ENCODE measurements around the gene TTLL11.

The TTLL11 gene, protein sequence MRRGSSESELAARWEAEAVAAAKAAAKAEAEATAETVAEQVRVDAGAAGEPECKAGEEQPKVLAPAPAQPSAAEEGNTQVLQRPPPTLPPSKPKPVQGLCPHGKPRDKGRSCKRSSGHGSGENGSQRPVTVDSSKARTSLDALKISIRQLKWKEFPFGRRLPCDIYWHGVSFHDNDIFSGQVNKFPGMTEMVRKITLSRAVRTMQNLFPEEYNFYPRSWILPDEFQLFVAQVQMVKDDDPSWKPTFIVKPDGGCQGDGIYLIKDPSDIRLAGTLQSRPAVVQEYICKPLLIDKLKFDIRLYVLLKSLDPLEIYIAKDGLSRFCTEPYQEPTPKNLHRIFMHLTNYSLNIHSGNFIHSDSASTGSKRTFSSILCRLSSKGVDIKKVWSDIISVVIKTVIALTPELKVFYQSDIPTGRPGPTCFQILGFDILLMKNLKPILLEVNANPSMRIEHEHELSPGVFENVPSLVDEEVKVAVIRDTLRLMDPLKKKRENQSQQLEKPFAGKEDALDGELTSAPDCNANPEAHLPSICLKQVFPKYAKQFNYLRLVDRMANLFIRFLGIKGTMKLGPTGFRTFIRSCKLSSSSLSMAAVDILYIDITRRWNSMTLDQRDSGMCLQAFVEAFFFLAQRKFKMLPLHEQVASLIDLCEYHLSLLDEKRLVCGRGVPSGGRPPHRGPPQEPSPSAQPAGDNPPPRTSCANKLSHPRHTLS

DNA sequence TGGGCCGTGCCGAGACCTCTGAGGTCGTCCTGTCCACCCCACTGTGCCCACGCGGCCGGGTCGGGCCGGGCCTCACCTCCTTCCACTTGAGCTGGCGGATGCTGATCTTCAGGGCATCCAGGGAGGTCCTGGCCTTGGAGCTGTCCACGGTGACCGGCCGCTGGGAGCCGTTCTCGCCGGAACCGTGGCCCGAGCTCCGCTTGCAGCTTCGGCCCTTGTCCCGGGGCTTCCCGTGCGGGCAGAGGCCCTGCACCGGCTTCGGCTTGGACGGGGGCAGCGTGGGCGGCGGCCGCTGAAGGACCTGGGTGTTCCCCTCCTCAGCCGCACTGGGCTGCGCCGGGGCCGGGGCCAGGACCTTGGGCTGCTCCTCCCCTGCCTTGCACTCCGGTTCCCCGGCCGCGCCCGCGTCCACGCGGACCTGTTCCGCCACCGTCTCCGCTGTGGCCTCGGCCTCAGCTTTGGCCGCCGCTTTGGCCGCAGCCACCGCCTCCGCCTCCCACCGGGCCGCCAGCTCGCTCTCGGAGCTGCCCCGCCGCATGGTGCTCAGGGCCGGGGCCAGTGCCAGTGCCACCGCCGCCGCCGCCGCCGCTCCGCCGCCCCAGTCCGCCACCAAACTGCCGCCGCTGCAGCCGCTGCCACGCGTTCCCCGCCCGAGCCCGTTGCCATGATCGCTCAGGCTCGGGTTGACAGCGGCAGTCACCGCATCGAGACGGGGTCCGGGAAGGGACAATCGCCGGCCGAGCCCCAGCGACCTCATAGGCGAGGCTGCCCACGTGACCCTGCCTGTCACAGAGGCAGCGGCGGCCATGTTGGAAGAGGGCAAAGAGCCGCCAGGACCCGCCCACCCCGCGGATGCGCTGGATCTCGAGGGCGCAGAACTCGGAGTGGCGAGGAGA is at the start of gene TTLL11:
TTLL11 (minus strand) TSS at position 698 of the 896 bp plus-strand sequence; CDS start at position 538, 160 bp downstream.
- peak; percentile 96 for DNase-seq (ENCODE audit: low spot score)

DNA sequence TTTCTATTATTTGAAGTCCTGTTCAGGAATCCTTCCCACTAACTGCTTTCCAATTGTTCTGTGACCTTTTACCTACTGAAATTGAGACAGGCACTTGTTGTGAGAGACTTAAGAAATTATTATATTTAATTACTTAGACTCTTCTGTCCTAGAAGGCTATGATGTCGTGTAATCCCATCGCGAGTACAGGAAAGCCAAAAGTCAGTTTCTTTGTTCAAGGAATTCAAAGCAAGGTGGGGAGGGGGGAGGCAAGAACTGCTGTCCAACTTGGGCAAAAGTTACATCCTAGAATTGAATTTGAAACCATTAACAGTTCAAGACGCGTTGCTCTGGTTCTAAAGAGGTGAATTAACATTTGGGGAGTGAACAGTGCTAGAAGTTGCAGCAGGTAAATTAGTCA is 48.6 kb upstream of the TTLL11 start:
- no peak for DNase-seq (ENCODE audit: low spot score)

DNA sequence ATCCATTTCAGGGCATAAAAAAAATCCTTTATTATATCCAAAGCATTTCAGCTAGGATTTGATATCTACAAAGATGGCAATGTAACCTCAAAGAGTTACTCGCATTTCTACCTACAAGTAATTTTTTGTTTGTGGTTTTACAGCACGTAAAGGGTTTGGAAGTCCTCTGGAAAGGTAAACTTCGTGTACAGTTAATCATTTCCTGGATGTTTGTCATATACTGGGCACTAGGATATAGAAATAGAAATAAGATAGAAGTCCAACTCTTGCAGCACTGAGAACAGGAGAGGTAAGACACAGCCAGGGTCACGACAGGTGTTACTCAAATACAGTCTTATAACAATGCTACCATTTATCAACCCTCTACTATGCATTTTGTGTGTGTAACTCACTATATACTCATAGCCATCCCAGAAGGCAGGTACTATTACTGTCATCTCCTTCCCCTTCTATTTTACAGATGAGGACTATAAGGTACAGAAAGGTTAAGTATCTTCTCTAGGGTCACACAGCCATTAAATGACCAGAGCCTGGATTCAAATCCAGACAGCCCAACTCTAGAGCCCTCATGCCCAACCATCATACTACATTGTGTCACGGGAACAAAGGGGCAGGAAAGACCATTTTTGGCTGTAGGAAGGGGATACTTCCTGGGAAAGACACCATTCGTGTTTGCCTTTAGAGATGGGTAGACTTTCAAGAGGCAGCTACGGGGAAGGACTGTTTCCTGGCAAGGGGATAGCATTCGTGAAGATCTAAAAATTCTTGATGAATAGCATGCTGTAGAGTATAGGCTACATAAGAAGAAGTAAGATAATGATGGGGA is 47.5 kb upstream of the TTLL11 start:
- no peak for DNase-seq (ENCODE audit: low spot score)

DNA sequence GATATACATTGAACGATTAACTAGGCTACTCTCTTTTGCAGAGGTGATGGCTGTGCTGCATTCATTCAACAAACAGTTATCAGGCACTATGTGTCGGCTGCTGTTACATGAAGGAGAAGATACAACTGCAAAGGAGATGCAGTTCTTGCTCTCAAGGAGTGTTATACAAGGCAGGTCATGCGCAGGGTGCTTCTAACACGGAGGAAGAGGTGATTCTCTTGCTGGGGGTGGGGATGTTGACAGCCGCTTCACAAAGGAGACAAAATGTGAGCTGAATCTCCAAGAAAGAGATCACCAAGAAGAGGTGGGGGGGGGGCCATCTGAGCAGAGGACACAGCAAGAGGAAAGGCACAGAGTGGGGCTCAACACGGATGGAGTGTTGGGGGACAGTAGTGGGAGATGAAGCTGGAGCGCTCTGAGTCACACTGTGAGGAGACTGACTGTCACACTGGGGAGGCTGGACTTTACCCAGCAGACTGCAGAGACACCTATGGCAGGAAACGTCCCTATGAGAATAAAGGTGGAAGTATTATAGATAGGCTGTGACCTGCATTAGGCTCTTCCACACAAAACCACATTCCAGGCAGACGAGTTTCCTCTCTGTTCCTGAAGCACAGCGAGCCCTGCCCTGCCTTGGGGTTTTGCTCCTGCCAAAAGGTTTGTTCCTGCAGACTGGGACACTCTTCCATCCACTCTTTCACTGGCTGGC is 45.6 kb upstream of the TTLL11 start:
- no peak for DNase-seq (ENCODE audit: low spot score)

DNA sequence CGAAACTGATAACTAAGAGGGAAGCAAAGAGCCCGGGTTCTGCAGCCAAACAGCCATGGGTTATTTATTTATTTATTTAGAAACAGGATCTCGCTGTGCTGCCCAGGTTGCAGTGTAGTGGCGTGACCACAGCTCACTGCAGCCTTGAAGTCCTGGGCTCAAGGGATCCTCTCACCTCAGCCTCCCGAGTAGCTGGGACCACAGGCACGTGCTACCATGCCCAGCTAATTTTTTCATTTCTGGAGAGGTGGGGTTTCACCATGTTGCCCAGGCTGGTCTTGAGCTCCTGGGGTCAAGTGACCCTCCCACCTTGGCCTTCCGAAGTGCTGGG is 42.4 kb upstream of the TTLL11 start:
- no peak for DNase-seq (ENCODE audit: low spot score)

DNA sequence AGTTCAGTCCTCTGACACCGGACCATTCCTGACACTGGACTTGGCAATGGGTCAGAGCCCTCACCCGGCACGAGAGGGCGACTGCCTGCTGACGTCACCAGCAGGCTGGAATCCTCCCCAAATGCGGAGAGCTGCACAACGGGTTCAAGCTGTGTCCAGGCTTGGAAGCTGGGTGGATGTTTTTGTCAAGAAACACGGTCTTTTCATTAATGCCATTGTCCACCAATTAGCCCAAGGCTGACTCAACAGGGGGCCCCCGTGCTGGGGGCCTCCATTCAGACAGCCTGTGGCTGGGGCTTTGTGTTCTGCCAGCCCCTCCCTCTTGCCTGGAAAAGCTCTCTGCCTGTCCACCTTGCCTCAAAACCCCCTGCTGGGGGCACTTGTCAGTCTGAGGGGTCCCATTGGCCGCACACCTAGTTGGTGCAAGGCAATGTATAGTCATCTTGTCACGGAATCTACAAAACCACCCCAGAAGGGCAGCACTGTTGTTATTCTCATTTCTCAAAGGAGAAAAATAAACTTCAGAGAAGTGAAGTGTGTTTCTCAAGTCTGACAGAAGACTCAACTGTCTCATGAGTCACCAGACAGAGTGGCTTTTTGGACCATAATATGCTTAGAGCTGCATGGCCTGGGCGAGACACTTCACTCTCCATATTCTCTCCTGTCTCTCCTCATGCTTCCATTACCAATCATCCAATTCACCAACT is 41.9 kb upstream of the TTLL11 start:
- DNase-seq (ENCODE audit: low spot score), result peak; percentile 46

DNA sequence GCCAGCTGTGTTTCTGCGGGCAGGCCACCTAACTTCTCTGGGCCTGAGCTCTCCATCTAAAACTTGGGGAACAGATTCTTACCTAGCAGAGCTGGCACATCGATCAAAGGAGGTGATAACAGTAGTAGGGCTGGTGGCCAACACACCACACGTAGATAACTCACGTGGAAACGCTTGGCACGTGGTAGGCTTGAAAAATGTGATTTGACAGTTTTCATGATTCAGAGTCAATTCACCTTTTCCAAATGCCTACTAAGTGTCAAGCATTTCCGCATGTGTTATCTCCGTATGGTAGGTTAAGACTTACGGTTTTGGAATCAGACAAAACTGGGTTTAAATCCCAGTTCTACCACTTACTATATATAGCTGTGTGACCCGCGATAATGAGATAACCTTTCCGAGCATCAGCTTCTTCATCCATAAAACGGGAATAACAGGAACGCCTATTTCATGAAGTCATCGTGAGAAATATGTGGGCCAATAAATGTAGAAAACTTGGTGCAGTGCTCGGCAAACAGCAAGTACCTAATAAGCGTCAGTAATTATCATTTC is 41.0 kb upstream of the TTLL11 start:
- no peak for DNase-seq (ENCODE audit: low spot score)

DNA sequence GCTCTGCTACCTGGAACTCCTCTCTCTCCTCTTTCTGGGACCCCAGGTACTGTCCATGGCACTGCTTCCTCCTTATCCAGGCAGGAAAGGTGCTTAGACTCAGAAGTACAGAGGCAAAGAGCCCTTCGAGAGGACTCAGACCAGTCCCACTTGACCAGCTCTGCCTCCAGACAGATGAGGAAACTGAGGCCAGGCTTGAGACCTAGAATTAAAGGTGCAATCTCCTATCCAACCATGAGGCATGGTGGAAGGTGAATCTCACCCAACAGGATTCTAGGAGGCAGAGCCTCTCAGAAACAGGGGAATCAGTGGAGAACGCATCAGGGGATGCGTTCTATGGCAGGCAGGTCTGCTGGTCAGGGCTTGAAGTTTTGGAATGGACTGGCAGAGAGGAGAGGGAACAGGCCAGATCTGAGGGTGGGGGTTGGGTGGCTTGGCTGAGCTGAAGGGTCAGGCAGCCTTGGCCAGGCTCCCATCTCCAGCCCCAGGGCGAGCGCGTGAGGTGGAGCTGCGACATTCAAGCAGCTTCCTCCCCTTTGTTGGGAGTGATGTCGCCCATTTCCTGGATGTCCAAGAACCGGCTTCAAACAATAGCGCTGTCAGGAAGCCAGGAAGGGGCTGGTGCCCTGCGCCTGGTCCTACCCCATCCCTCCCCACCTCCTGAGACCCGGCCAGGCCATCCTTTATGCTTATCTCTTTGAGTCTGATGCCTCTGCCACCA is 40.3 kb upstream of the TTLL11 start:
- DNase-seq (ENCODE audit: low spot score), result no peak

DNA sequence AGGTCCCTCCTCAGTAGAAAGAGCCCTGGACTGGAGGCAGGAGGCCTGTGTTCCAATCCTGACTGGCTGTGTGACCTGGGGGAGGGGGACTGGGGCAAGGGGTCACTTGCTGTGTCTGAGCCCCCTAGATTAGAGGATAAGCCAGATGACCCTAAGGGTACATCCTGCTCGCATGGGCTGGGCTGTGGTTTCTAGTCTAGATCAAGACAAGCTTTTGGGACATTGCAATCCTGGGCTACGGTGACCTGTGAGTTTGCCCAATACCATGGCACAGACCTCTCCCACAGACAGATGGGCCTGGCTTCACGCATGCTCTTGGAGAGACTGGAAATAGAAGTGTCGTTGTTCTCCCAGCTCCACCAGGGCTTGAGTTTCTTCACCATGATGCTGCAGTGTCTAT is 39.4 kb upstream of the TTLL11 start:
- no peak for DNase-seq (ENCODE audit: low spot score)

DNA sequence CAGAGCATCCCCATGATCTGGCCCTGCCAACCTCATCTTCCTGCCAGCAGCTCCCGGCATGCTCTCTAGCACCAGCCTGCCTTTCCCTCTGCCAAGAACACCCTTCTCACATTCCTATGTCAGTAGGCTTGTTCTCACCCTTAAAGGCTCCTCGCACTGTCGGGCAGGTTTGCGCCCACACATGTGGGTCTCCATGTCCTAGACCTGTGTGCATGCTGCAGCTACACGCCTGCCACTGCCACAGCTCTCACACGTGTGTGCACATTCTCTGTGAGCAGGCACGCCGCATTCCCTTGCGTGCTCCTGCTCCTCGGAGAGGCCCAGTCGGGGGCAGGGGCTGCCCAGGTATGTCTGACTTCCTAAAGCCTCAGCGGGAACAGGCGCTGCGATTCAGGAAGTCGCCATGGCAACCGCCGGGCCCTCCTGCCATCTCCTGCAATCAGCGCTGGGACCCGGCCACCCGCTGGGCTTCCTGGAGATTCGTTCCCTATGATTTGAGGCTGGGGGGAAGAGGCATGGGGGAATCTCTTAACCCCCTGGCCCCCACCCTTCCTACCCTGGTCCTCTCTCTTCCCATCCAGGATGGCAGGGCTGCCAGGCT is 38.4 kb upstream of the TTLL11 start:
- DNase-seq (ENCODE audit: low spot score), result no peak

DNA sequence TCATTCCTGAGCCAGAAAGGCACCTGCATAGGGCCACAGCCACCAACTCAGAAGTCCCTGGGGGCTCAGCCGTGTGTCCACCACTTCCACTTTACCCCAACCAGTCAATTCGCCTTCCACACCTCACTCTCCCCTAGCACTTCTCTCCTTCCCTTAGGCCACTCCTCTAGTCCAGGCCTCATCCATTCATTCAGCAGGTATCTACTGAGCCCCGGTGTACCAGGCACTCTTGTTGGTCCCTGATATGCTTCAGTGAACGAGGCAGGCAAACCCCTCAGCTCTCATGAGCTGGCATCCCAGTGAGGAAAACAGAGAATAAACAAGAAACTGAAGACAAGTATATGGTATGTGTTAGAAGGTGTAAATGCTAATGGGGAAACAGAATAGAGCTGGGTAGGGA is 37.7 kb upstream of the TTLL11 start:
- no peak for DNase-seq (ENCODE audit: low spot score)

DNA sequence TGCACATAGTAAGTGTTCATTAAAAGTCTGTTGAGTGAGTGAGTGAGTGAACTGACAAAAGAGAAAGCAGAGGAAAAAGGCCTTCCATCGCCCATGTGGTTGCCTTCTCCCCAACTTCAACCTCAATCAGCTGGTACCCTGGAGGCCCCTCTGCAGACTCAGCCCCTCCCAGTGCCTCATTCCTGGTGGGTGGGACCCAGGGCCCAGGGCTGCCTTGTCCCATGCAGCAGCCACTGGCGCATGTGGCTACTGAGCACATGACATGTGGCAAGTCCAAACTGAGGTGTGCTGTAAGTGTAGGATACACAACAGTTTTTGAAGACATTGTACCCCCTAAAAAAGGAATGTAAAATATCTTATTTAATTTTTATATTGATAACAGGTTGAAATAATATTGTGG is 36.9 kb upstream of the TTLL11 start:
- no peak for DNase-seq (ENCODE audit: low spot score)

DNA sequence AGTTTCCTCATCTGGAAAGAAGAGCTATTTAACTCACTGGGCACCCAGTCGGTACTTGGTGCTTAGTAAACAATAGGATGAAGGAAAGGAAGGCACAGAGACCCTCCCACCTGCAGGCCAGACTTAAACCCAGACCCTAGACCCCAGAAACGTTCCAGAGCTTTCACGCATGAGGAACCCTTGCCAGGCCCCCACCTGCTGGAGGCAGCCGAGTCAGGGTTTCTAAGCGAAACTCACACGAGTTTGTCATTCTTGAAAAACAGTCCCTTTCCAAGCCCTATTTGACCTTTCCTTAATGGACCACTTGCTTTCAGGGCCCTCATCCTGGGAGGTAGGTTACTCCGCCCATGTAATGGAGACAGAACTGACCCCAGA is 35.8 kb upstream of the TTLL11 start:
- no peak for DNase-seq (ENCODE audit: low spot score)

DNA sequence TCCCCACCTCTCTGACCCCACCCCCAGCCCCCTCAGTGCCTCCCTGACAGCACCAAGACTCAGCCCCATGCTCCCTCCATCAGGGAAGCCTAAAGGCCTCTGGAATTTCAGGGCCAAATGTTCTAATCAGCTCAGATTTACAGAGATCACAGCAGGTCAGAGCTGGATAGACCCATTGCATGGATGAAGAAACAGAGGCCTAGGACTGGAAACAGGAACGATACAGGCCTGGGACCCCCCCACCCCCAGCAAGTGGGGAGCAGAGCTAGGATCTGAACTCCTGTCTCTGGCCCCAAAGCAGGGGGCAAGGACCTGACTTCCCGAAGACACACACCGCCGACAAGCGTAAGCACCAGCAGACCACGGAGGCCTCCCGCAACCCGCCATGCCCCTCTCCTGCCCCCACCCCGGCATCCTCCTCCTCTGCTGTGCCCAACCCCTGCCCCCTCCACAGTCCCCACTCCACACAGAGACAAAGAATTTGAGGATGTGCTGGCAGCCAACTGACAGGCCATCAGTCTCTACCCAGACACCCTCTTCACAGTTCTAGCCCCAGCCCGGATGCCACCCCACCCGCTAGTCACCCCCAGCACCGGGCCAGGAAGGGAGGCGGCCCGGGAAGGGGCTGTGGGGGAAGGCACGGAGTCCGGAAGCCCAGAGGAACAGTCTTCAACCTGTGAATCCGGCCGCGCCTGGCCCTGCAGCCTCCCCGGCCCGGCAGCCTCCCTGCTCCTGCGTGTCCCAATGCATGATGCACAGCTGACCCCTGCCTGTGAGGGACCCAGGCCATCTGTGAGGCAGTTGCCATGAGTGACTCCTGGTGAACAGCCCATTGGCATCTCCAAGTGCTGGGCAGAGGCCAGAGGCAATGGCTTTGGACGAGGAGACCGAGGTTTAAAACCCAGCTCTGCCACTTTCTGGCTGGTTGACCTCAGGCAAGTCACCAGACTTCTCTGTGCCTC is 35.2 kb upstream of the TTLL11 start:
- no peak for DNase-seq (ENCODE audit: low spot score)

DNA sequence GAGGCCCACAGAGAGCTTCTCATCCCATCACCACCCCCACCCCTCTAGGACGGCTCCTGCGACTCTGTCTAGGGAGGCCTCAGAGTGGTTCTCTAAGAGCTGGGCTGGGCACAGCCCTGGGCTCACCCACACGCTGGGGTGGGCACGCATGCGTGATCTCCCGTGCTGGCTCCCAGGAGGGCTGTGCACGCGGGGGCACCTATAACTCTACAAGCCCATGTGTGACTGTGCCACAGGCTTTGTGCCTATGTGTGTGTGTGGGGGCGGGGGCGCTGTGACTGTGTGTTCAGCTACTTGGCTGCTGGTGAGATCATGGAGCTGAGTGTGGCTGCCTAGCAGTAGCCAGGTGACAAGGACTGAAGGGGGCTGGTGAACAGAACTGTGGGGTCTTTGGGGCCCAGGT is 34.3 kb upstream of the TTLL11 start:
- no peak for DNase-seq (ENCODE audit: low spot score)

DNA sequence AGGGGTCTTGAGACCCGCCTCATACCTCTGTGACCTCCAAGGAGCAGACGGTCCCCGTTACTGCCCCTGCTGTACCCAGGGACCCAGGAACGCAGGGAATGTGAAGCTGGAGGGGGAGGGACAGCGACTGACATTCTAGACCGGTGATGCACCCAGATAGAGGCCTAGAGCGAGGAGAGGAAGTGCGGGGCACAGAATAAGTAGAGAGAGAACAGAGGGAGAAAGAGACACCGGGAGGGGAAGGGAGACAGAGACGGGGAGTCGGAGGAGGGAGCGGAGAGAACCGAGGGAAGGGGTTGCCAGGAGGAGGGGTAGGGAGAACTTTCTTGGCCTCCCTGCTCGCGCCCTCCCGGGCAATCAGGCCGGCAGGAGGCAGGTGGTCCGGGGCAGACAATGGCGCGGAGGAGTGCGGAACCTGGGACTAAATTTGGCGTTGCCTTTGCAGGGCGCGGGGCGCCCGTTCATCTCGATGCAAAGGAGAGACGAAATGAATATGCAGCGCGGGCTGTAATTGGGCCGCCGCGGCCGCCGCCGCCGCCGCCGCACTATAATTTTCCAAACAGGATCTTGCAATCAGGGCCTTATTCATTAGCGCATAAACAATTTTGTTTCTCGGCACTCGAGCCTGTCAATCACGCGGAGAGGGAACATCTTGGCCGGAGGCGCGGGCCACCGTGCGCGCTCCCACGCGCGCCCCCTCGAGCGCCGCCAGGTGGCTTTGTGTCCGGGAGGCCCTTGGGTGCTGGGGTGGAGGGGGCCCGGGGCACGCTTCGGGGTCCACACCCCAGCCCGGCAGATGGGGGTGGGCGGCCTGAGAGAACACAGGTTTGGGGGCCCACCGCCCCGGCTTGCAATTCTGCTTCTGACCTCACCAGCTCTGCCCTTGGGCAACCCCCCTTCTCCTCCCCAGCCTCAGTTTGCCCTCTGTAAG is 33.5 kb upstream of the TTLL11 start:
- DNase-seq (ENCODE audit: low spot score), result peak; percentile 68
